GM10248 (cell line): ENCODE measurements around the gene LRRC7.

ENCODE experiments used
- CTCF ChIA-PET: fragments of 300-600 bp; sonication (Branson Sonifier 250); formaldehyde crosslinking; extraction: SDS; loops from one replicate; lab custom pipeline; 2021; ENCODE audit warnings: antibody characterized with exemption; lab: Yijun Ruan, JAX
- POLR2A ChIA-PET: fragments of 350-650 bp; sonication (Branson Sonifier 250); formaldehyde crosslinking; extraction: SDS; loops from one replicate; lab custom pipeline; 2020; ENCODE audit warnings: antibody characterized with exemption; lab: Yijun Ruan, JAX
- DNase-seq: peaks from one replicate; pipeline ENCODE4 v3.0.0; 2012; ENCODE audit errors: extremely low spot score
- CTCF ChIP-seq: IDR thresholded peaks from 2 replicates; pipeline ENCODE4 v1.5.1; 2012; ENCODE audit warnings: mild to moderate bottlenecking, low read depth; ENCODE audit errors: extremely low read depth, missing control alignments, control extremely low read depth

LRRC7 gene

GRCh38 chr1:70005386-70006034 is 437.8 kb downstream of the LRRC7 start:
- POLR2A ChIA-PET = no interaction called here
- TF ChIP-seq CTCF = no peak
- DNase-seq = no peak
- CTCF ChIA-PET = no interaction called here

DNA sequence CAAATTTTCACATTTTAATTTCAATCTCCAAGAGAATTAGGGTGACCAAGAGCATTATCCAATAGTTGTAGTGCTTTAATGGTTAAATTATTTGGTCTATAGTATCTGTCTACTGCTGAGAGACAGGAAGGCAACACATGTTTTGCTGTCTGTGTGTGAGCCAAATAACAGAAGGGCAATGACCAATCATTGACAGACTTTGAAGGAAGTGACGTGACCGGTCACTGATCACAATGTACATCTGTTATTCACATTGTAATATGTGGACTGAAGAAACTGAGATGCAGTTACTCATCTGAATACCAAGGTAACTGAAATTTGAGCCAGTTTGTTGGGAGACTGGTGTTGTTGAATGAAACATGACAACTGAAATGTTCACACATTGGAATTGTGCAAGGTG is 440.9 kb downstream of the LRRC7 start:
- POLR2A ChIA-PET = no interaction called here
- DNase-seq = no peak
- CTCF ChIA-PET = no interaction called here
- TF ChIP-seq CTCF = no peak

DNA sequence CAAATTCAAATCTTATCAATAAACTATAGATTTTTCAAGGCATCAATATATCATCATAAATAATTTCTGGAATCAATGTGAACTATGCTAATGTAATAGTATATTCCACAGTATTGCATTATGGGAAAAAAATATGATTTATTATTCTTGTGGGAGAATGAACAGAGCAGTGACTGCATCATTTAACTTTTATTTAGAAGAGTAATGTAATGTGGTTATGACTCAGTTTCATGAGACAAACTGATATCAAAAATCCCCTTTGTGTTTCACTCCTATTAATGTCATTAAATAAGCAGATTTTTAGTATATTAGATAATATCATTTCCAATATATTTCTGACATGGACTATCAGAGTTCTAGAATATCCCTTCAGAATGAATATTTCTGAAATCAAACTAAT is 450.0 kb downstream of the LRRC7 start:
- ChIA-PET CTCF (no interaction called here), POLR2A (no interaction called here)
- no peak for TF ChIP-seq CTCF
- DNase-seq = no peak

- ChIA-PET CTCF (interaction anchor here (1.7 kb wide), 1 partner anchor 23 kb away, joined by 4 read pairs; no protein-coding TSS in a partner anchor), POLR2A (no interaction called here)
- no peak for TF ChIP-seq CTCF
- DNase-seq = no peak
Observed at GRCh38 chr1:70024272-70024671, 456.6 kb downstream of the LRRC7 start.

DNA sequence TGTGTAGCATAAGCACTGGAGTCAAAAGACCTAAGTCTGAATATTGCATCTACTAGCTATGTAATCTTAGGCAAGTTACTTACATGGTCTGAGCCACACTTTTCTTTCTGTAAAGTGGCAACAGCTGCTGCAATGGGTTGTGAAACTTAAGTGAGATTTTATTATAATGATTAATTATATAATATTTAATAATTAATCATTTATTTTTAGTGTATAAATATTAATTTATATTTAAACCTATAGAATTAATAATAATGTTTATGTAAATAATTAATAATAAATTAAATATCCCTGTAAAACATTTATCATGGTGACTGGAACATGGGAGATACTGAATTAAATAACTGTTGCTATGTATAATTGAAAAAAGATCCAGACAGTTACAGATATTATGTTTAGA is 457.3 kb downstream of the LRRC7 start:
- ChIA-PET CTCF (interaction anchor here (1.7 kb wide), 1 partner anchor 22 kb away, joined by 4 read pairs; no protein-coding TSS in a partner anchor), POLR2A (no interaction called here)
- DNase-seq = no peak
- no peak for TF ChIP-seq CTCF

- no peak for DNase-seq
- CTCF ChIA-PET = interaction anchor here (1.7 kb wide), 1 partner anchor 21 kb away, joined by 4 read pairs; no protein-coding TSS in a partner anchor
- no peak for TF ChIP-seq CTCF
- POLR2A ChIA-PET = no interaction called here
Observed at GRCh38 chr1:70025846-70026245, 458.1 kb downstream of the LRRC7 start.
